Endothelial cell of umbilical vein (primary cell): ENCODE data around the gene PNPO. TPM values are rescaled to one million over a fixed set of nuclear protein-coding genes. Genes with fewer than 3 reads are reported as not detected.

Experiments used
- BruUV-seq: library from RNA; stranded (reverse); fragments of 400-500 nt; replicated peaks from 2 replicates; lab custom pipeline; 2021; lab: Mats Ljungman, UMichigan
- CTCF ChIA-PET: fragments of 300-600, 350-600 bp; sonication (Branson Sonifier 250); formaldehyde crosslinking; loops from one replicate; lab custom pipeline; 2021; ENCODE audit warnings: antibody characterized with exemption, inconsistent platforms; lab: Charles Lee
- POLR2A ChIA-PET: fragments of 300-600, 350-600 bp; sonication (Branson Sonifier 250); formaldehyde crosslinking; loops from one replicate; lab custom pipeline; 2021; ENCODE audit warnings: antibody characterized with exemption, inconsistent platforms; lab: Charles Lee
- DNase-seq: peaks from one replicate; pipeline ENCODE4 v3.0.0-alpha.2; 2011; ENCODE audit warnings: low read depth, low spot score
- FAIRE-seq: peaks from 2 replicates; lab custom pipeline; 2011; peaks lifted over from hg19 to GRCh38; lab: Jason Lieb, UNC
- H2AFZ ChIP-seq: 2 replicates; pipeline ENCODE4 v1.6.0; 2012; ENCODE audit warnings: low read depth, low read length, control low read depth, inconsistent platforms
- H3K27ac ChIP-seq: 2 replicates; pipeline ENCODE4 v1.5.1; 2011; ENCODE audit warnings: low read depth, mild to moderate bottlenecking, control low read depth, low read length, moderate library complexity; ENCODE audit not compliant: insufficient read depth
- H3K27me3 ChIP-seq, 2 experiments: 2 replicates each; pipeline versions ENCODE4 v1.6.0 to v1.6.1; 2011; ENCODE audit warnings: low read length in 2 of 2, mixed read lengths in 1 of 2; ENCODE audit not compliant: control insufficient read depth in 2 of 2, insufficient read depth in 2 of 2
- H3K36me3 ChIP-seq, 2 experiments: 2 replicates in 1 of 2; 3 replicates in 1 of 2; pipeline ENCODE4 v1.5.1; 2011; ENCODE audit warnings: low read length in 2 of 2, mild to moderate bottlenecking in 1 of 2, moderate library complexity in 1 of 2; ENCODE audit not compliant: control insufficient read depth in 2 of 2, insufficient read depth in 2 of 2; ENCODE audit errors: extremely low read depth in 1 of 2
- H3K4me1 ChIP-seq: 3 replicates; pipeline ENCODE4 v1.5.1; 2011; ENCODE audit warnings: mild to moderate bottlenecking, low read length; ENCODE audit not compliant: control insufficient read depth, insufficient read depth; ENCODE audit errors: extremely low read depth
- H3K4me2 ChIP-seq: 2 replicates; pipeline ENCODE4 v1.6.1; 2011; ENCODE audit warnings: low read length, control low read depth, mixed read lengths; ENCODE audit not compliant: insufficient read depth
- H3K4me3 ChIP-seq, 3 experiments: fragments of 200-600 bp in 1 of 3; sonication (generic), shearing (Covaris generic) in 1 of 3; replicated peaks in 1 of 3; 2 replicates each; pipeline ENCODE4 v1.5.1; 2011 to 2016; ENCODE audit warnings: control low read depth in 3 of 3, low read length in 3 of 3, mild to moderate bottlenecking in 2 of 3, inconsistent platforms in 1 of 3, low read depth in 1 of 3, moderate library complexity in 1 of 3; ENCODE audit not compliant: insufficient read depth in 1 of 3
- H3K79me2 ChIP-seq: 2 replicates; pipeline ENCODE4 v1.6.0; 2012; ENCODE audit warnings: low read length, inconsistent platforms; ENCODE audit not compliant: control insufficient read depth, insufficient read depth
- H3K9ac ChIP-seq: replicated peaks from 2 replicates; pipeline ENCODE3; 2011; ENCODE audit warnings: low read length, control low read depth; ENCODE audit not compliant: insufficient read depth; ENCODE audit errors: extremely low read depth
- H3K9me1 ChIP-seq: replicated peaks from 3 replicates; pipeline ENCODE4 v1.6.0; 2011; ENCODE audit warnings: mild to moderate bottlenecking, low read length; ENCODE audit not compliant: control insufficient read depth, insufficient read depth; ENCODE audit errors: extremely low read depth
- H3K9me3 ChIP-seq: replicated peaks from 2 replicates; pipeline ENCODE4 v1.5.1; 2012; ENCODE audit warnings: low read length, inconsistent platforms; ENCODE audit not compliant: control insufficient read depth, insufficient read depth
- H4K20me1 ChIP-seq: replicated peaks from 2 replicates; pipeline ENCODE3; 2011; ENCODE audit warnings: mild to moderate bottlenecking, low read length; ENCODE audit not compliant: control insufficient read depth, insufficient read depth; ENCODE audit errors: extremely low read depth
- EZH2 ChIP-seq: IDR thresholded peaks from 2 replicates; pipeline ENCODE4 v1.6.1; 2012; ENCODE audit warnings: borderline replicate concordance, low read depth, mild to moderate bottlenecking, moderate library complexity, low read length, inconsistent platforms; ENCODE audit not compliant: severe bottlenecking
- FOS ChIP-seq: IDR thresholded peaks from 2 replicates; pipeline ENCODE4 v1.6.1; 2011; ENCODE audit warnings: mild to moderate bottlenecking, low read length, moderate library complexity, borderline replicate concordance; ENCODE audit not compliant: insufficient read depth
- GATA2 ChIP-seq: IDR thresholded peaks from 2 replicates; pipeline ENCODE4 v1.7.0; 2011; ENCODE audit warnings: low read depth, mild to moderate bottlenecking, moderate library complexity, mixed read lengths, low read length; ENCODE audit not compliant: insufficient read length, insufficient read depth
- JUN ChIP-seq: IDR thresholded peaks from 2 replicates; pipeline ENCODE4 v1.6.1; 2011; ENCODE audit warnings: borderline replicate concordance, low read depth; ENCODE audit not compliant: insufficient read length, insufficient read depth
- MAX ChIP-seq: IDR thresholded peaks from 2 replicates; pipeline ENCODE4 v1.6.1; 2011; ENCODE audit not compliant: insufficient read depth, insufficient read length
- MYC ChIP-seq: IDR thresholded peaks from one replicate; pipeline ENCODE4 v1.6.1; 2011; ENCODE audit warnings: mild to moderate bottlenecking, low read depth, low read length
- POLR2A ChIP-seq: IDR thresholded peaks from 2 replicates; pipeline ENCODE4 v1.6.1; 2012; ENCODE audit warnings: low read depth, mild to moderate bottlenecking, control low read depth, low read length
- POLR2AphosphoS5 ChIP-seq: IDR thresholded peaks from 2 replicates; pipeline ENCODE4 v1.6.1; 2012; ENCODE audit warnings: low read depth, mild to moderate bottlenecking, control low read depth, low read length, moderate library complexity; ENCODE audit not compliant: insufficient read depth
- dilution Hi-C: fragments of 300-500 bp; cut with MboI; formaldehyde crosslinking; loops from one replicate; pipeline ENCODE4 v1.15.0; 2019; ENCODE audit warnings: low sequenced_read_pairs; ENCODE audit not compliant: extremely low pct_ligation_motif_present
- intact Hi-C: fragments of 100-400 bp; cut with micrococcal nuclease; formaldehyde crosslinking; loops from one replicate; pipeline ENCODE4 v1.10.0; 2022
- polyA plus RNA-seq, 4 experiments: library from polyadenylated mRNA; depleted of rRNA in 3 of 4; stranded (reverse) in 3 of 4; unstranded in 1 of 4; fragments of >200 nt; gene quantifications; 2 replicates each; pipeline versions ENCODE4 v1.2.1 to v1.2.3, GENCODE V29; 2011 to 2012; ENCODE audit warnings: missing spikeins in 1 of 4
- total RNA-seq: library from RNA; stranded (reverse); gene quantifications from 2 replicates; pipeline ENCODE4 v1.2.3, GENCODE V29; 2021
- TF ChIP-seq, protein P1 (sequence below), 2 donors: IDR thresholded peaks; 1 replicate in 1 of 2; 2 replicates in 1 of 2; pipeline ENCODE4 v1.5.1; 2011; ENCODE audit warnings: low read length in 2 of 2, mild to moderate bottlenecking in 2 of 2, moderate library complexity in 2 of 2, control low read depth in 1 of 2, inconsistent platforms in 1 of 2, low read depth in 1 of 2; ENCODE audit not compliant: insufficient read depth in 1 of 2; ENCODE audit errors: extremely low read depth in 1 of 2

PNPO gene
- total and polyA plus RNA-seq, 2 donors (not counting 3 experiments of a cell fraction or from before 2014, with no cell fraction given): 19.7 to 22.0 TPM

DNA sequence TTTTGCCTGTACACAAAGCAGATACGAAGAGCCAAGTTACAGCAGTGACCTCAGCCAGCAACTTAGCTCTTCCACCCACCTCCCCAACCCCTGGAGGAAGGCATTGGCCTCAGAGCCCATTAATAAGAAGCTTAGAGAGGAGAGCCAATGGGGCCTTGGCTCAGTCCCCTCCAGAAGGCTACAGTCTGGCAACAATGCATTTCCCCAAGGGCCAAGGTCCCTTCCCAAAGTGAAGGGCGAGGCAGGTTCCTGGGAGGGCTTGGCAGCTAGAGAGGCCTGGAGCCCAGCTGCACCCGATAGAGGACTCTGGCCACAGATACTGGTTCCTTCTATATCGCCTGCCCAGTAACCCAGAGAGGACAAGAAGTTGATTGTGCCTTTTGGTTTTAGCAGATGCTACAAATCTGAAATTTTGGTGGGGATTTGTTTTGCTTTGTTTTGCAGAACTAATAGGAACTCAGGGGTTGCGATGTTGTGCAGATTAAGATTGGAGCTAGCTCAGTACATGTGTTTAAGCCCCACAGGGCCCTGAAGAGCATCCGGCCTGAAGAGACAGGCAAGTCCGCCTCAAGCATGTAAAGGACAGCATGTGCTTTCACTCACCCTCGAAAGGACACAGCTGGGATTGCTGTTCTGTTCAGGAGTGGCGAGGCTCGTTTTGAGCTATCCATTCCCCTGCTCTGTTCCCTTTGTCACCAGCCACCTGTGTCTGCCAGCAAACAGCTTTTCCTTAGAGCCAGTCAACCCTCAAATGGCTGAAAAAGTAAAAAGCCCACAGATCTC, 12.0 kb upstream of the PNPO start:
- ChIA-PET POLR2A (no interaction called here), CTCF (interaction anchor here (0.8 to 2.0 kb wide), 2 partner anchors 17 to 19 kb away, joined by 4 to 7 read pairs; no protein-coding TSS in a partner anchor)
- Histone ChIP-seq H3K4me2 (no peak overlapping the region), H3K4me1 (no peaks in the 10 kb centered on the region), H3K9me1 (no peaks in the 10 kb centered on the region), H3K27me3 (no peaks in the 10 kb centered on the region), H3K9ac (no peak overlapping the region), H4K20me1 (no peaks in the 10 kb centered on the region), H3K4me3 (no peak overlapping the region), H3K36me3 (peaks cover 0 to 24% of the 10 kb centered on the region in 2 experiments), H3K79me2 (no peaks in the 10 kb centered on the region), H3K27ac (no peak overlapping the region), H3K9me3 (no peaks in the 10 kb centered on the region), H2AFZ (no peak overlapping the region)
- TF ChIP-seq MAX (no peak), GATA2 (no peak), FOS (no peak), POLR2A (no peak), MYC (no peak), POLR2AphosphoS5 (no peak), JUN (no peak), EZH2 (no peak)
- TF ChIP-seq, protein P1, sequence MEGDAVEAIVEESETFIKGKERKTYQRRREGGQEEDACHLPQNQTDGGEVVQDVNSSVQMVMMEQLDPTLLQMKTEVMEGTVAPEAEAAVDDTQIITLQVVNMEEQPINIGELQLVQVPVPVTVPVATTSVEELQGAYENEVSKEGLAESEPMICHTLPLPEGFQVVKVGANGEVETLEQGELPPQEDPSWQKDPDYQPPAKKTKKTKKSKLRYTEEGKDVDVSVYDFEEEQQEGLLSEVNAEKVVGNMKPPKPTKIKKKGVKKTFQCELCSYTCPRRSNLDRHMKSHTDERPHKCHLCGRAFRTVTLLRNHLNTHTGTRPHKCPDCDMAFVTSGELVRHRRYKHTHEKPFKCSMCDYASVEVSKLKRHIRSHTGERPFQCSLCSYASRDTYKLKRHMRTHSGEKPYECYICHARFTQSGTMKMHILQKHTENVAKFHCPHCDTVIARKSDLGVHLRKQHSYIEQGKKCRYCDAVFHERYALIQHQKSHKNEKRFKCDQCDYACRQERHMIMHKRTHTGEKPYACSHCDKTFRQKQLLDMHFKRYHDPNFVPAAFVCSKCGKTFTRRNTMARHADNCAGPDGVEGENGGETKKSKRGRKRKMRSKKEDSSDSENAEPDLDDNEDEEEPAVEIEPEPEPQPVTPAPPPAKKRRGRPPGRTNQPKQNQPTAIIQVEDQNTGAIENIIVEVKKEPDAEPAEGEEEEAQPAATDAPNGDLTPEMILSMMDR (IDR thresholded peaks at IDR 0.05; ENCODE audit: extremely low read depth in 1 of 2, insufficient read depth in 1 of 2, low read depth in 1 of 2, low read length in 2 of 2): no peak
- no TSS peak for BruUV-seq
- no peak for FAIRE-seq
- intact Hi-C loops: no loop called here
- no peak for DNase-seq
- dilution Hi-C loops: no loop called here
